Activated T-helper 2 cell treated with anti-CD3 and anti-CD28 coated beads, Interferon-gamma antibody, Interleukin-2, Interleukin-4, amounts not matched to agents 10 μg/mL and 5 μg/mL and 100 μg/mL, durations not matched to agents 14 hours and 24 hours and 36 hours (primary cell): Measurements from ENCODE around the gene GGTLC3. TPM values are rescaled to one million over a fixed set of nuclear protein-coding genes. Genes with fewer than 3 reads are reported as not detected.
"Not testable (repeated sequence)": the region's sequence is repeated elsewhere in the genome, so short reads cannot be mapped to it uniquely, and the experiment has no call there.

Experiments used
- DNase-seq: peaks from one replicate; pipeline ENCODE4 v3.0.0; 2021; ENCODE audit warnings: low spot score
- H3K27ac Mint-ChIP-seq: one replicate; pipeline ENCODE4 v1.8.0; 2021; ENCODE audit warnings: mixed read lengths
- H3K27me3 Mint-ChIP-seq: one replicate; pipeline ENCODE4 v1.8.0; 2021; ENCODE audit warnings: low read depth, mixed read lengths
- H3K36me3 Mint-ChIP-seq: one replicate; pipeline ENCODE4 v1.8.0; 2021; ENCODE audit warnings: low read depth, mixed read lengths
- H3K4me1 Mint-ChIP-seq: one replicate; pipeline ENCODE4 v1.8.0; 2021; ENCODE audit warnings: low read depth, mixed read lengths
- H3K4me3 Mint-ChIP-seq: one replicate; pipeline ENCODE4 v1.8.0; 2021; ENCODE audit warnings: low read depth, mild to moderate bottlenecking, moderate library complexity, mixed read lengths
- H3K9me3 Mint-ChIP-seq: one replicate; pipeline ENCODE4 v1.8.0; 2021; ENCODE audit warnings: mixed read lengths
- intact Hi-C: fragments of 100-400 bp; cut with micrococcal nuclease; formaldehyde crosslinking; loops from one replicate; pipeline ENCODE4 v1.15.1; 2023
- total RNA-seq: library from RNA; stranded (reverse); gene quantifications from 2 replicates; pipeline ENCODE4 v1.2.3, GENCODE V29; 2022

Gene GGTLC3
- total RNA-seq, 1 donor from 2014 or later = not detected

DNA sequence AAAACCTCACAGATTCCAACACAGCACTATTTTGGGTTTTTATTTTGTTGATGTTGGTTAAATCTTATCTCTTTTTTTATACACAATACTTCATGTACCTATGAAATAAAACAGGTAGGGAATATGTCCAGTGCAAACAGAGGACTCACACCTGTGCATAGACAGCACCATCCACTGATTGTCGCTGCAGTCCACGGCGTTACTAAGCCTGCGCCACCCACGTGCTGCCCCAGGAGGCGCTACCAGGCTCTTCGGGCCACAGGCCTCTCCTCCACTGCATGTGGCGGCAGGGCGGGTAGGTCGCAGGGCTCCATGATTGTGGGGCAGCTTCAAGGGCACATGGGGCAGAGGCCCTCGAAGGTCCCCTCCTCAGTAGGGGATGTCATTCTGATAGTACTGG, 15.7 kb upstream of the GGTLC3 start:
- H3K4me1 Mint-ChIP-seq, intact Hi-C loops, H3K27ac Mint-ChIP-seq, H3K4me3 Mint-ChIP-seq, H3K9me3 Mint-ChIP-seq, DNase-seq, H3K27me3 Mint-ChIP-seq, H3K36me3 Mint-ChIP-seq: not testable (repeated sequence)

DNA sequence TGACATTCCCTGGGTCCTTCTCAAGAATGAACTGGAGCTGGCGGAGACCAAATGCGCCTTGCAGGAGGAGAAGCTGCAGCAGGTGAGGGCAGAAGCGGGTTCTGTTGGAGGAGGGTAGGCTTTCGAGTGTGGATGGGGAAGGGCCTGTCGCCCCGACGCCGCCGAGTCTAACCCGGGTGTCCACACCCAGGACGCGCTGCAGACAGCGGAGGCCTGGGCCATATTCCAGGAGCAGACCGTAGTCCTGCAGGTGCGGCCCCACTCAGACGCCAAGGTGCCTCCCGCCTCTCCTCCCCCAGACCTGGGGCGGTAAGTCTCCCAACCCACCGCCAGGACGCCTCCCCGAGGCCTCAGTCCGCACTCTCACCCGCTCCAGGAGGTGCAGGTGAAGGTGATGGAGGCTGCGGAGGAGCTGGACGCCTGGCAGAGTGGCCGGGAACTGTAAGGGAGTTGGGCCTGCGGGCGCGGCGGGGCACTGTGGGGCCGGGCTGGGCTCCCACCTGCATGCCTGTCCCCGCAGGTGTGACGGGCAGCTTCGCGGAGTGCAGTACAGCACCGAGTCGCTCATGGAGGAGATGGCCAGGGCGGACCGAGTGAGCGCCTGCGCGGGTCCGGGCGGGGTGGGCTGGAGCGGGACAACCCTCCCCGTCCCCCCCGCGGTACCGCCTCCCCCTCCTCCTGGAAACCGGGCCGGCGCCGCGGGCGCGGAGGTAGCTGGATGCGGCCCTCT, 11.6 kb upstream of the GGTLC3 start:
- H3K27me3 Mint-ChIP-seq, DNase-seq, intact Hi-C loops, H3K27ac Mint-ChIP-seq, H3K4me3 Mint-ChIP-seq, H3K36me3 Mint-ChIP-seq, H3K4me1 Mint-ChIP-seq, H3K9me3 Mint-ChIP-seq: not testable (repeated sequence)

DNA sequence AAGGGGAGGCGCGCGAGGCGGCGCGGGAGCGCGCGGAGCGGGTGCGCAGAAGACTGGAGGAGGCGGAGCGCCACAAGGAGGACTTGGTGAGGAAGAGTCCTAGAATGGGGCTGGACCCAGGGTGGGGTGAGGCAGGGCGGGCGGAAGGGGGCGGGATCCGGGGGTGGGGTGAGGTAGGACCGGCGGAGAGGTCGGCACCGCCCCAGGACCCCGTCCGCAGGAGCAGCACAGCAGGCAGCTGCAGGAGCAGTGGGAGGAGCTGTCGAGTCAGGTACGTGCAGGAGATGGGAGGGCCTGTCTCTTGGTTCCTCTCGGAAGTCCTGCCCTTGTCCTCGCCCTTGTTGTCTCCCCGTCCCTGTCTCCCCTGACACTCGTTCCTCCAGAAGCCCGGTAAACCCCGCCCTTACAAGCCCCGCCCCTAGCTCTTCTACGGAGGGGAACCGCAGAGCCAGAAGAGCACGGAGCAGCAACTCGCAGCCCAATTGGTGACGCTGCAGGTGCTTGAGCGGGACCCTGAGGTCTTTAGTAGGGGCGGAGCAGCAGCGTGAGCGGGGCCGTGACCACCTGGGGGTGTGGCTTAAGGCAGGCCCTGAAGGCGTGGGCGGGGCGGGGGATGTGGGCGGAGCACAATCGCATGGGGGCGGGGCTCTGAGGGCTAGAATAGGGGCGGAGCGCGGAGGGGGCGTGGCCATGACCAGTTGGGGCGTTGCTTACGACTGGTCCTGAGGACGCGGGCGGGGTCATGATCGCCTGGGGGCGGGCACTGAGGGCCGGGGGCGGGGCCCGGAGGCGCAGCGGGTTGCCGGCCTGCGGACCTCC, 10.8 kb upstream of the GGTLC3 start:
- H3K4me3 Mint-ChIP-seq, H3K27ac Mint-ChIP-seq, H3K27me3 Mint-ChIP-seq, H3K36me3 Mint-ChIP-seq, H3K9me3 Mint-ChIP-seq, H3K4me1 Mint-ChIP-seq, intact Hi-C loops: not testable (repeated sequence)
- peak; percentile 76 for DNase-seq

DNA sequence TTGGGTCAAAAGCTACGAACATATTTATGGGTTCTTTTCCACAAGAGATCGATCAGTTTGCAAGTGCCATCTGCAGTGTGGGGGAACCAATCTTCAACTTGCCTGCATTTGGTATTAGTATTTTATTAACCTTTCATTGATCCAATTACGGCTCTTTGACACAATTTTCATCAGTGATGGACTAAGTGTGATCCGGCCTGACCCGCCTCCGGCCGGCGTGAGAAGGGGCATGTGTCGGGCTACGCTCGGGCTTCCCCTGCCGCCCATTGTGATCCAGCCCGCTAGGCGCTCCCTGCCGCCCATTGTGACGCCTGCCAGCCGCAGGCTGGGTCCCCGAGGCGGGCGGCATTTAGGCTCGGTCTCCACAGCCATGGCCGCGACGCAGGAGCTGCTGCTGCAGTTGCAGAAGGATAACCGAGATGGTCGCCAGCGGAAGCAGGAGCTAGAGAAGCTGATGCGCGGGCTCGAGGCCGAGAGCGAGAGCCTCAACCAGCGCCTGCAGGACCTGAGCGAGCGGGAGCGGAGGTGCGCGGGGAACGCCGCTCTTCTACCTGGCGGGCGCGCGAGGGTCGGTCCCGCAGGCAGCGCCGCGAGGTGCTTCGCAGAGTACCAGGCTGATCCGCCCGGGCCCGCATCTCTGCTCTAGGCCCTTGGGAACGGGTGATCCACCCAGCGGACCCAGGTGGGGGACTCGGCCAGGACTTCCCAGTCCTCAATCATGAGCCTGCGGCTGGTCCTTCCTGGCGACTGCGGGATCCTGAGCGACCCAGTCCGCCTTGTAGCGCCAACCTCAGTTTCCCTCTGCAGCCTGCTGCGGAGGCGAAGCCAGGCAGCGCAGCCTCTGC, 10.0 kb upstream of the GGTLC3 start, which contains the start of gene TMEM191B:
Gene TMEM191B, plus strand, starts transcription at position 51 of the 845 bp plus-strand sequence. Its CDS starts 179 bp downstream, at position 230.
- H3K36me3 Mint-ChIP-seq, H3K27me3 Mint-ChIP-seq, H3K9me3 Mint-ChIP-seq, intact Hi-C loops, H3K27ac Mint-ChIP-seq, H3K4me1 Mint-ChIP-seq, DNase-seq, H3K4me3 Mint-ChIP-seq: not testable (repeated sequence)

DNA sequence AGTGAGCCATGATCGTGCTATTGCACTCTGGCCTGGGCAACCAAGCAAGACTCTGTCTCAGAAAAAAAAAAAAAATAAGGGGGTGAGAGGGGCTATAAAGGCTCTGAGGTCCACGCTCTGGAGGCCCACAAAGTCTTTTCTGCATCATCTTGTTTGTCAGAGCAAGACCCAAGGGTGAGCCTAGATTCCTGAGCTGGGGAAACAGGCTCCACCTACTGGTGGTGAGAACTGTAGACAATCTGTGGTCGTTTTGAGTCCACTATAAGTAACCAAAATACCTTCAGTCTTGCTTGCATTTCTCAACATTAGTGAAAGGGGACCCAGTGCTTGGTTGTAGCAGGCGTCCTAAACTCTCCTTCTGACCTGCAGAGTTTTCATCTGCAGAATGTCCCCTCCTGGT, 5.4 kb upstream of the GGTLC3 start:
- H3K27ac Mint-ChIP-seq, DNase-seq, intact Hi-C loops, H3K27me3 Mint-ChIP-seq, H3K9me3 Mint-ChIP-seq, H3K4me3 Mint-ChIP-seq, H3K36me3 Mint-ChIP-seq, H3K4me1 Mint-ChIP-seq: not testable (repeated sequence)

DNA sequence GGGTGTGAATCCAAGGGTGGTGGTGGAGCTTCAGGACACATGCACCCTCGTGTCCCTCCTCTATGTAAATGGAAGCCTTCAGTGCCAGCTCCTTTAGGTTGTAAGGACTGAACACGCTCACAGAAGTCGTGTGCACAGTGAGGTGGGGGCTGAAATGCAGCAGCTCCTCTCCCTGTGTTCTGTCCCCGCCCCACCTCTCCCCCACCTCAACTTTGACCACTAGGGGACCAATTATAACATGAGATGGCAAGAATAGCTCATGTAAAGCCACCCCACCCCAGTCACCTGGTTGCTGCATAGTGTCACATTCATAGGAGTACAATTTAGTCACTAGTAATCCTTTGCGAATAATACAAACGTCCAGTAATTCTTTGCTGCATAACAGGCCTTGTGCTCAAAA, 4.8 kb upstream of the GGTLC3 start:
- intact Hi-C loops, H3K9me3 Mint-ChIP-seq, H3K27ac Mint-ChIP-seq, H3K4me1 Mint-ChIP-seq, H3K4me3 Mint-ChIP-seq, H3K27me3 Mint-ChIP-seq, DNase-seq, H3K36me3 Mint-ChIP-seq: not testable (repeated sequence)

DNA sequence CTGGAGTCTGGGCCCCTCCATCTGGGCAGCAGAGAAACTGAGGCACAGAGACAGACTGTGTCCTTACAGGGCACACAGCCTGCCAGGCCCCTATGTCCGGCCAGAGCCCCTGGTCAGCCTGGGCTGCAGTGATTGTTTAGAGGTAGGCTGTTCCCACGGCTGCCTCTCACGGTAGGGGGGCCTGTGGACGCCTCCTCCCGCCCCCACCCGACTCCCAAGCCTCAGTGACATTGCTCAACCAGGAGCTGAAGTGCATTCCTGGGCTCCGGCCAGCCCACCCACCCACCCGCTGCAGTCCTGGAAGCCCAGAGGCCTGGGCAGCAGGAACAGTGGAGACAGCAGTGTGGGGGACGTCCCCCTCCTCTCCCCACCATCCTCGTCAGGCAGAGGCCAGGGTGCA, 4.5 kb downstream of the GGTLC3 start:
- H3K36me3 Mint-ChIP-seq, H3K27ac Mint-ChIP-seq, H3K4me3 Mint-ChIP-seq, H3K4me1 Mint-ChIP-seq, H3K27me3 Mint-ChIP-seq, DNase-seq, intact Hi-C loops, H3K9me3 Mint-ChIP-seq: not testable (repeated sequence)

DNA sequence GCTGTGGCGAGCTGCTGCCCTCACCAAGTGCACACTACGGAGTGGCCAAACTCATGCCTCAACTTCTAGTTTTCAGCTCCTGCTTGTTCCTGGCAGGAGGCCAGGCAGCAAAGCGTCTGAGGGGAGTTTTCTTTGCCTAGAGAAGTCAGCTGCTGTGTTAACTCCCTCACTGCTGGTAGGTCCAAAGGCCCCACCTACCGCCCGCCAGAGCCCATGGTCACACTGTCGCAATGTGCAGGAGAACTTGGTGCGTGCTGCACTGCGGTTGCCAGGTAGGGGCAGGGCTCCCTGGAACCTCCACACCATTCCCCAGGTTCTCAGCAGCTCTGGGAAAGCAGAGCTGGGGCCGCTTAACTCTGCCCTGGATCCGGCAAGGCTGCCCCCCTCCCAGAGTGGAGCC, 5.6 kb downstream of the GGTLC3 start:
- H3K27me3 Mint-ChIP-seq, H3K4me3 Mint-ChIP-seq, H3K36me3 Mint-ChIP-seq, H3K9me3 Mint-ChIP-seq, H3K4me1 Mint-ChIP-seq, DNase-seq, H3K27ac Mint-ChIP-seq, intact Hi-C loops: not testable (repeated sequence)

DNA sequence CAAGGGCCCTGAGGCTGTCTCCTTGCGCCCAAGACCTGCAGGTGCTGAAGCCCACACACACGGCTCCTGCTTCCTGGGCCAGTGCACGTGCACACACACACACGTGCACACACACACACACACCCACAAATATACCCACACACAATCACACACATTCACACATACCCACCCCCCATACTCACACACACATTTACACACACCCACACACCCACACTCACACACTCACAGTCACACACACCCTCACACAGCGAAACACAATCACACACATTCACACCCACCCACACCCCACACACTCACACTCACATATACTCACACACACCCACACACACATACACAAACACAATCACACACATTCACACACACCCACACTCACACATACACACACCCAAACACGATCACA, 6.6 kb downstream of the GGTLC3 start:
- H3K27me3 Mint-ChIP-seq, H3K4me1 Mint-ChIP-seq, H3K27ac Mint-ChIP-seq, intact Hi-C loops, H3K9me3 Mint-ChIP-seq, H3K4me3 Mint-ChIP-seq, H3K36me3 Mint-ChIP-seq, DNase-seq: not testable (repeated sequence)

DNA sequence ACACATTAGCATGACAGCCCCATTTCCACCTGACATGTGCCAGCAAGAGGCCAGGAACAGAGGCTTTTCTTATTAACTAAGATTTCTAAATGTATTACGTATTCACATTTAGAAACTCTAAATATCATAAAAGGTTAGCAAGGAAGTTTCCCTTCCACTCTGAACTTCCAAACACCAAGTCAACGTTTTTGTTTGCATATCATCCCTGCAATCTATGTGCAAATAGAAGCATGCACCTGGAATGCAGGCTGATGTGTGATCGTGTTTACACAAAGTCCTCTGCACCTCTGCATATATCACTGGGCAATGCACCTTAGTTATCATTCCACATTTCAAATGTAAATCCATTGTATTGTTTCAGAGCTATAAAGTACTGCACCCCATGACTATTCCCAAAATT, 21.7 kb downstream of the GGTLC3 start:
- DNase-seq, H3K27me3 Mint-ChIP-seq, intact Hi-C loops, H3K36me3 Mint-ChIP-seq, H3K27ac Mint-ChIP-seq, H3K4me1 Mint-ChIP-seq, H3K4me3 Mint-ChIP-seq, H3K9me3 Mint-ChIP-seq: not testable (repeated sequence)
